HFF-Myc (cell line): ENCODE measurements around the gene OR10A2.

Experiments used
- DNase-seq: peaks from one replicate; pipeline ENCODE4 v3.0.0-alpha.2; 2011; ENCODE audit warnings: low read depth; ENCODE audit errors: extremely low read depth
- H3K4me3 ChIP-seq: replicated peaks from 2 replicates; pipeline ENCODE4 v1.5.1; 2011; ENCODE audit warnings: low read depth, mild to moderate bottlenecking, control low read depth, low read length
- TF ChIP-seq, protein P1 (sequence below): IDR thresholded peaks from 2 replicates; pipeline ENCODE4 v1.5.1; 2012; ENCODE audit warnings: mild to moderate bottlenecking, low read depth, low read length, control low read depth; ENCODE audit errors: missing control alignments

The OR10A2 gene

DNA sequence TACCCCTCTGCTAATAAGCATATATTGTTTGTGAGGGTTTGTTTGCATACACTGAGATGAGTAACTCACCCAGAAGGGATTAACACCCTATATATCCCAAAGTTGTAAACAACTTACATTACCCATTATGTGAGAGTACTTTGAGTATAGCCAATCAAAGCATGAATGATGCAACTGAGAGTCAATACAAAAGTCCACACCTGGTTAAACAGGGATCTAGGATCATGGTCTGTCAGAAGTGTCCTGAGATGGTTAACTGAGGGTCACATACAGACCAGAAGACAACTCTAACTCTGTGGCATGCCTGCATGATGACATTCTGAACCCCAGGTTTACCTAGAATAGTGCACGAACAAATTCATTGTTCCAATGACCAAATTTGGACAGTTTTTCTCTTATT, 34.8 kb upstream of the OR10A2 start:
- TF ChIP-seq, protein P1, sequence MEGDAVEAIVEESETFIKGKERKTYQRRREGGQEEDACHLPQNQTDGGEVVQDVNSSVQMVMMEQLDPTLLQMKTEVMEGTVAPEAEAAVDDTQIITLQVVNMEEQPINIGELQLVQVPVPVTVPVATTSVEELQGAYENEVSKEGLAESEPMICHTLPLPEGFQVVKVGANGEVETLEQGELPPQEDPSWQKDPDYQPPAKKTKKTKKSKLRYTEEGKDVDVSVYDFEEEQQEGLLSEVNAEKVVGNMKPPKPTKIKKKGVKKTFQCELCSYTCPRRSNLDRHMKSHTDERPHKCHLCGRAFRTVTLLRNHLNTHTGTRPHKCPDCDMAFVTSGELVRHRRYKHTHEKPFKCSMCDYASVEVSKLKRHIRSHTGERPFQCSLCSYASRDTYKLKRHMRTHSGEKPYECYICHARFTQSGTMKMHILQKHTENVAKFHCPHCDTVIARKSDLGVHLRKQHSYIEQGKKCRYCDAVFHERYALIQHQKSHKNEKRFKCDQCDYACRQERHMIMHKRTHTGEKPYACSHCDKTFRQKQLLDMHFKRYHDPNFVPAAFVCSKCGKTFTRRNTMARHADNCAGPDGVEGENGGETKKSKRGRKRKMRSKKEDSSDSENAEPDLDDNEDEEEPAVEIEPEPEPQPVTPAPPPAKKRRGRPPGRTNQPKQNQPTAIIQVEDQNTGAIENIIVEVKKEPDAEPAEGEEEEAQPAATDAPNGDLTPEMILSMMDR: no peak
- DNase-seq: no peak
- no peak overlapping the region for H3K4me3 ChIP-seq

DNA sequence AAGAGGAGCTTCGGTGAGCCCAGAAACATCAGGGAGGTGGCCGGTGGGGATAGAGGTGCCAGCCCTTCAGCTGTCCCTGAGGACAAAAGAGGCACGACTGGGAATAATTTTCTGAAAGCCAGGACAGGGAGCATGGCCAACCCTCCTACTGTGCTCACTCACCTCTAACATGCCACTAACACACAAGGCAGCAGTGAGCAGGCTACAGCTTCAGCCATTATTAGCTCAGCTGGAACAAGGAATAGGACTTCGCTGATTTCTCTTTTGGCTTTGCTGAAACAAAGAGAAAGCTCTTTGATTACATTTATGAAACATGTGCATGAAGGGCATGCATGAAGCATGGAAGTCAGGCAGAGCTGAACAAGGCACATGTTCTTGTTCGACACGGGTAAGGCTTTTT, 29.5 kb upstream of the OR10A2 start:
- DNase-seq: no peak
- TF ChIP-seq, protein P1: no peak

DNA sequence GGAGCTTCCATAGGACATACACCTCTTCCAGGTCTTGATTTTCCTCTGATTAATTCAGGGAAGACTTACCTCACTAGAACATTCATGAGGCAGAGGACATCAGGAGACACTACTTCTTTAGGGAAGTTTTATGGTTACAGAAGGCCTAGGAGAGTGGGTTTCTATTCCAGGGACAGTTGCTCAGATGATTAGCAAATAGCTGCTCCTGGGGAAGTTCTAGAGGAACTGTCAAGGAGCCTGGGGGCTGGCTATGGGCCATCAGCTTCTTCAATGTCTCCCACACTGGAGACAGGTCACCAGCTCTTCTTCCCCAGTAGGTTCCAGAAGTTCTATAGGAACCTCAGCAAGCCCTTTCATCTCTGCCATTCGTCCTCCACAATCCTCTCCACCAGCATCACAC, 28.8 kb upstream of the OR10A2 start:
- H3K4me3 ChIP-seq: no peak overlapping the region
- DNase-seq: no peak
- TF ChIP-seq, protein P1: no peak

More for the DNA sequence above, 29.5 kb upstream of the OR10A2 start:
- H3K4me3 ChIP-seq: no peak overlapping the region

DNA sequence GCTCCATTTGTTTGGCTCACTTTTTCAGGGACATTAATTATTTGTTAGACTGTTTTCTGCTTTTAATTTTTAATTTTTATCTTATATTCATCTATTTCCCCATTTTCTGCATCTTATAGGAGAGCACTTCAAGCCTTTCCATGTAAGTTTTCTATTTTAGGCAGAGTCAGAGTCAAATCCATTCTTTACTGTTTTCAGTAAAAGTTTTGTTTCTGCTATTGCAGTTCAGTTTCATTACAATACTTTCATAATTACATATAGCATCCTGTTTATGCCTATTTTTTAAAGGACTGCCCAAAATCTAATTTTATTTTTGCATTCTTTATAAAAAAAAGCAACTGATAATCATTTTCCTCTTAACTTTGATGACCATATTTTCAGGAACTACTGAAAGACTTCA, 21.2 kb upstream of the OR10A2 start:
- no peak overlapping the region for H3K4me3 ChIP-seq
- DNase-seq: no peak
- TF ChIP-seq, protein P1: no peak

DNA sequence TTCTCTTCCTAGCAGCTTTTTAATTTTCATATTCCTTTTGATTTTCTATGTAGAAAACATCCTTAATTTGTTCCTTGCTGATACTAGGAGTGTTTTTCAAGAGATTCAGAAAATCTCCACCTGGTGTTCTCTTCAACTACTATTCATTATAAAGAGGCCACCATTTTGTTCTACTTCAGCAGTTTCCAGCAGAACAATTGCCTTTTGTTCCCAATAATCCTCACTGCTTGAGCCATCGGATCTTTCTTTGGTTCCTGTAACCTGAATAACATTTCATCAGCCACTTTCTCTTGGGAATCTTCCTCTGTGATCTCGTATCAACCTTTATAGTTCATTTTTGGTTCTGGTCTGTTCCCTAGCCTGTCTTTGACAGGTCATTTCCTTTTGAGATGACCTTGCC, 19.2 kb upstream of the OR10A2 start:
- H3K4me3 ChIP-seq: no peak overlapping the region
- no peak for DNase-seq
- TF ChIP-seq, protein P1: no peak

DNA sequence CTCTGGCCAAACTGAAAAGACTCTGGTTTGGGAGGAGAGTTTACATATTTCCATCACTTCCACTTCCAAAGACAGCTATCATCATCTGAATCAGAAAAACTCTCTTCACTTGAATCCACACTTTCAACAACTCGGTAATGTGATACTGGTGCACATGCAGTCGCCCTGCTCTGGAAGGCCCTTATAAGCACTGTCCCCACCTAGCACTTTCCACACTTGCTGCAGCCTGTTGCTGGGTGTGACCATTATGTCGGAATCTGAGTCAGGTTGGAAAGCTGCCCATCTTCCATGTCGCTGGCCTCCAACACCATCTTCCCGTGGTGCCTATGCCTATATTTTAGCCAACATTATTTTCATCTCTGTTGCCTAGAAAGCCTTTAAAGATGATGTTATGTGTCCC, 18.5 kb upstream of the OR10A2 start:
- no peak for DNase-seq
- H3K4me3 ChIP-seq: no peak overlapping the region
- TF ChIP-seq, protein P1: no peak

DNA sequence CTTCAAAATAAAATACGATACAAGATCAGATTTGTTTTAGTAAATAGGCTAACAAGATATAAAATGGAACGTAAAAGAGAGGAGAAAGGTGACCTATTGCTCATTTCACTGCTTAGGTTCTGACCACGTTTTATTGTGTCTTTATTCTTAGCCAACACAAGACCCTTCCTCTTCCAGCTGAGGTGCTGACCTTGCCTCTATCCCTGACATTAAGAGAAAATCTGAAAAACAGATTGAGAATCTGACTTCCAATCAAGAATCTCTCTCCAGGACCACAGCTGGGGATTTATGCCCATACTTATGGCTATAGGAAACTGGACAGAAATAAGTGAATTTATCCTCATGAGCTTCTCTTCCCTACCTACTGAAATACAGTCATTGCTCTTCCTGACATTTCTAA, 17.5 kb upstream of the OR10A2 start, which contains the start of gene OR10A5:
TSS of gene OR10A5 (plus strand) at position 301 of the 400 bp plus-strand sequence. CDS start at position 301, 0 bp downstream.
- no peak for DNase-seq
- TF ChIP-seq, protein P1: no peak
- no peak within 1 kb of the TSS for H3K4me3 ChIP-seq
